Kidney epithelial cell (primary cell): ENCODE data around the gene CADM3. TPM values are rescaled to one million over a fixed set of nuclear protein-coding genes. Genes with fewer than 3 reads are reported as not detected.

Experiments used
- DNase-seq: peaks from one replicate; pipeline ENCODE4 v3.0.0-alpha.2; 2010; ENCODE audit warnings: low read depth
- H3K27me3 ChIP-seq: 2 replicates; pipeline ENCODE4 v1.6.0; 2011; ENCODE audit warnings: low read length; ENCODE audit not compliant: control insufficient read depth, insufficient read depth
- H3K36me3 ChIP-seq: 2 replicates; pipeline ENCODE4 v1.5.1; 2011; ENCODE audit warnings: low read length; ENCODE audit not compliant: control insufficient read depth, insufficient read depth
- H3K4me3 ChIP-seq: 2 replicates; pipeline ENCODE4 v1.5.1; 2011; ENCODE audit warnings: low read depth, mild to moderate bottlenecking, control low read depth, low read length
- CTCF ChIP-seq: IDR thresholded peaks from 2 replicates; pipeline ENCODE4 v1.5.1; 2011; ENCODE audit warnings: mild to moderate bottlenecking, moderate library complexity, low read length, control low read depth, inconsistent platforms; ENCODE audit not compliant: insufficient read depth, poor library complexity, severe bottlenecking
- total RNA-seq: library from RNA; depleted of rRNA; stranded (reverse); fragments of >200 nt; gene quantifications from 2 replicates; pipeline ENCODE4 v1.2.3, GENCODE V29; 2015

The CADM3 gene
- total RNA-seq, 1 donor from 2014 or later = 0.04 TPM

GRCh38 chr1:159229896-159230295, 58.5 kb downstream of the CADM3 start:
- DNase-seq = no peak
- no peaks in the 10 kb centered on the region for H3K27me3 ChIP-seq
- no peaks in the 10 kb centered on the region for H3K36me3 ChIP-seq
- H3K4me3 ChIP-seq = no peak overlapping the region
- no peak for TF ChIP-seq CTCF

DNA sequence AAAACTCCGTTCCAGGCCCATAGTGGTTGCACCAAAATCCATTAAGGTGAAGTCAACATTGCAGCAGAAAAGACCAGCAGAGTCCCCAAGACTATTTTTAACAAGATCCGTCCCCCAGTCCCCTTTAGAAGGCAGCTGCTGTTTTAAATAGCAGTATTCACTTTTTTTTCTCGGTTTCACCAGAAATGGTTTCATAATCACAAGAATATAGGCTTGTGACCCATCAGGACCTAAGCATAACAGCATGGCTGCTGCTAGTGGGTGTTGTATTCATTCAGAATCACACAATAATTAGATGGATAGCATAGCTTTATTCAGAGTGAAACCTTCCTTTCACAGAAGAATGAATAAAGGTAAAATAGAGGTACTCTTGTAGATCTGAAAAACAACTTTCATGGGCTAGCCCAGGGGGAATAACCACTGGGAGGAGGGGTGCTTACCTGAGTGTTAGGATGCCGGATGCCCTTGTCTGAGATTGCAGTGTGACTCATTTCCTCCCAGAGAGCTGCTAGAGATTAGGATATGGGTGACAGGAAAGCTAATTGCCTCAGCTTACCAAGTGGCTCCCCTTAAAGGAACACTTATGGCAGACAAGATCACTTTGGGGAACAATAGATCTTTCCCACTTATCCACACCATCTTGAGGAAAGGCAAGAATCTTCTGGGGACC, 68.3 kb downstream of the CADM3 start:
- DNase-seq = no peak
- Histone ChIP-seq H3K27me3 (no peaks in the 10 kb centered on the region), H3K36me3 (no peaks in the 10 kb centered on the region), H3K4me3 (no peak overlapping the region)
- no peak for TF ChIP-seq CTCF

DNA sequence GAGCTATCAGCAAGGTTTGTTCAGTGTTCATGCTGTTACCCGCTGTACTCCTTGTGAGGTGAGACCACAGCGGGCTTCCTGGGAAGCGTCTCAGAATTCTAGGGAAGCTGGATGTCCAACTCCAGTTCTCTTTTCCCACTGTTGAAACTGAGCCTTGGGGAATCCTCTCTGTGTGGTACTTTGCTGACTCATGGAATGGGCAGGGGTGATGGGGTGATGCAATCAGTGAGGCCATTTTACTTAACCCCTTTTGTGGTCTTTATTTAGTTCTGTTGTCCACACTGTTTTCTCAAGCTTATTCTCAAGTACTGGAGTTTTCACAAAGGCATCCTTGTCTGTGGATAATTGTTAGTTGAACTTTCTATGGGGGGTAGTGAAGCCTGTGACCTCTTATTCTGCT, 75.9 kb downstream of the CADM3 start:
- no peaks in the 10 kb centered on the region for H3K36me3 ChIP-seq
- no peak for TF ChIP-seq CTCF
- no peak for DNase-seq
- no peaks in the 10 kb centered on the region for H3K27me3 ChIP-seq
- H3K4me3 ChIP-seq = no peak overlapping the region

- Histone ChIP-seq H3K4me3 (no peak overlapping the region), H3K36me3 (no peaks in the 10 kb centered on the region), H3K27me3 (no peaks in the 10 kb centered on the region)
- no peak for TF ChIP-seq CTCF
- no peak for DNase-seq
These were observed 76.9 kb downstream of the CADM3 start for GRCh38 chr1:159248311-159248710.

DNA sequence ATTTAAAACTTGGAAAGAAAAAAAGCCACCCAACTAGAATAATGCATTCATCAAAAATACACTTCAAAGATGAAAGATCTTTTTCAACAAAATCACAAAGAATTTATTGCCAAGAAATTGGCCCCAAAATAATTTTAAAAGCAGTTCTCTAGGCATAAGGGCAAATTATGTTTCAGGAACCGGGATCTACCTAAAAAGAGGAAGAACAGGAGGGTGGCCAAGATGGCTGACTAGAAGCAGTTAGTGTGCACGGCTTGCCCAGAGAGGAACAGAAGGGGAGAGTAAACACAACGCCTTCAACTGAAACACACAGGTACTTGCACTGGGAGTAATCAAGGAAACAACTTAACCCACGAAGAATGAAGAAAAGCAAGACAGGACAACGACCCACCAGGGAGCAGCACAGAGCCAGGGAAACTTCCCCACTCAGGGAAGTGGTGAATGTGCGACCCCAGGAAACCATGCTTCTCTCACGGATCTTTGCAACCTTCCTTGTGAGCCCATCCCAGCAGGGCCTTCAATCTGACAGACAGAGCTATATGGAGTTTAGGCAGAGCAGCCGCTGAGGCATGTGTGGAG, 79.3 kb downstream of the CADM3 start:
- Histone ChIP-seq H3K27me3 (no peaks in the 10 kb centered on the region), H3K36me3 (no peaks in the 10 kb centered on the region), H3K4me3 (no peak overlapping the region)
- TF ChIP-seq CTCF = no peak
- DNase-seq = no peak

Other genes starting within 250 kb of the CADM3 start
- not detected in 2 replicates for gene PYHIN1, start 240.1 kb upstream of the CADM3 start, total RNA-seq
- 27.2 and 34.3 TPM in 2 replicates for gene IFI16, start 161.7 kb upstream of the CADM3 start, total RNA-seq
- gene AIM2, start 94.8 kb upstream of the CADM3 start, total RNA-seq = not detected in 2 replicates
- not detected in 2 replicates for gene ACKR1, start 33.3 kb downstream of the CADM3 start, total RNA-seq
- not detected in 2 replicates for gene FCER1A, start 130.7 kb downstream of the CADM3 start, total RNA-seq